ENCODE data around the gene RNF17. TPM values are rescaled to one million over a fixed set of nuclear protein-coding genes. Genes with fewer than 3 reads are reported as not detected.

The RNF17 gene
- total and polyA plus RNA-seq, 4 donors, result 0.06 to 0.44 (median 0.18) TPM

DNA sequence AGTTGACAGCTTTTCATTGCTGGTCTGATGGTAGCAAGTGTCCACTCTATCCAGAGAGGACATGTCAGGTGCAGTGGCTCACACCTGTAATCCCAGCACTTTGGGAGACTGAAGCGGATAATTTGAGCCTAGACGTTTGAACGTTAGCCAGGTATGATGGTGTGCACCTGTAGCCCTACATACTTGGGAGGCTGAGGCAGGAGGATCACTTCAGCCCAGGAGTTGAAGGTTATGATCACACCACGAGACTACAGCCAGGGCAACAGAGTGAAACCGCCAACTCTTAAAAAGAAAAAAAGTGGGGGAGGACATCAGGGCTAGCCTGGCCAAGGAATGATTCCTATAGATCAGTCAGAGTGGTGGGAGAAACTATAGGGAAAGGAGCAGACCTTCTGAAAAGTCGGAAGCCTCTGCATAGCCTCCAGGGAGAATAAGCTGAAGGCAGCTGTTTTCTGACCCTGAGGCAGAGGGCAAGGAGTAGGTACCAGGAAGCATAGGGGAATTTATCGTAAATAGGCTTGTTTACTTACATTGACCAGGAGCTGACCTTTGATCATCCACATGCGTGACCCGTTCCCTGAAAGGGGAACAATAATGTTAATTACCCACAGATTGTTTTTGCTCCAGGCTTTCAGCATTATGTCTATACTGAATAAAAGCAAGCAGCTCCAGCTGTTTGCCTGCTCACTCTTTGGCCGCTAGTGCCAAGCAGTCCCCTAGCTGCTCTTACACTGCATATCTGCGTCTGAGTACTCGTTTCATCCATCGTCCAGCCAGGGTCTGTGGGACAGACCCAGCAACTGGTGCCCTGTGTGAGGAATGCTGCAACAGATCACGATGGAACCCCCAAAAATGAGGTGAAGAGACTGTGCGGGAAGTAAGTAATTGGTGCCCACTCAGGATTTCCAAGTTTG lies 161.6 kb downstream of the RNF17 start:
- Histone ChIP-seq H3K4me1 (ENCODE audit: control insufficient read depth, insufficient read depth, low read length) (no peaks in the 10 kb centered on the region), H3K4me3 (ENCODE audit: low read depth, low read length) (no peak overlapping the region), H3K27me3 (ENCODE audit: control insufficient read depth, insufficient read depth, low read length) (peaks cover 6% of the 10 kb centered on the region), H3K9me3 (ENCODE audit: control insufficient read depth, insufficient read depth, low read length) (no peaks in the 10 kb centered on the region), H3K27ac (ENCODE audit: low read depth, low read length) (no peak overlapping the region), H3K36me3 (ENCODE audit: control insufficient read depth, insufficient read depth, low read length) (no peaks in the 10 kb centered on the region)
- 72% methylated on average over 15 of the region's 15 CpGs for WGBS (ENCODE audit: insufficient coverage)
- DNase-seq (ENCODE audit: low read depth in 4 of 6, low spot score in 6 of 6), result no peak

DNA sequence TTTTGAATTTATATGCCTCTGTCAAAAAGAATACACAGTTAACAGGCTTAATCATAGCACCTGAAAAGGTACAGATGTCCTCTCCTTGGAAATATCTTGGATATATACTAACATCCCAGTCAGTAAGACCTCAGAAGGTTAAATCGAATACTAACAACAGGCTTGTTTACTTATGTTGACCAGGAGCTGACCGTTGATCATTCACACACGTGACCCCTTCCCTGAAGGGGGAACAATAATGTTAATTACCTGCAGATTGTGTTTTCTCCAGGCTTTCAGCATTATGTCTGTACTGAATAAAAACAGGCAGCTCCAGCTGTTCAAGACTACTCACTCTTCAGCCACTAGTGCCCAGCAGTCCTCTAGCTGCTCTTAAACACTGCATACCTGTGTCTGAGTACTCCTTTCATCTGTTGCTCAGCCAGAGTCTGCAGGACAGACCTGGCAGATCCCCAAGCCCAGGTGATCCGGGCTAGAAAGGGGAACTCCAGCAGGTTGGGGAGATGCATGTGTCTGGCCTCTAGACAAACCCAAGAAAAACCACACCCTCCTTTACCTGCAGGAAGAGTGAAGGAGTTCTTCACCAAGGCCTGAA lies 163.9 kb downstream of the RNF17 start:
- no peak for DNase-seq (ENCODE audit: low read depth in 4 of 6, low spot score in 6 of 6)
- peaks cover 23% of the 10 kb centered on the region for H3K27me3 ChIP-seq (ENCODE audit: control insufficient read depth, insufficient read depth, low read length)
- no peak overlapping the region for H3K4me3 ChIP-seq (ENCODE audit: low read depth, low read length)
- H3K27ac ChIP-seq (ENCODE audit: low read depth, low read length), result no peak overlapping the region
- H3K36me3 ChIP-seq (ENCODE audit: control insufficient read depth, insufficient read depth, low read length), result no peaks in the 10 kb centered on the region
- no peaks in the 10 kb centered on the region for H3K9me3 ChIP-seq (ENCODE audit: control insufficient read depth, insufficient read depth, low read length)
- 80% methylated on average over 1 of the region's 4 CpGs for WGBS (ENCODE audit: insufficient coverage)
- H3K4me1 ChIP-seq (ENCODE audit: control insufficient read depth, insufficient read depth, low read length), result peaks cover 4% of the 10 kb centered on the region

GRCh38 chr13:24929196-24929595 lies 165.2 kb downstream of the RNF17 start:
- no peaks in the 10 kb centered on the region for H3K36me3 ChIP-seq (ENCODE audit: control insufficient read depth, insufficient read depth, low read length)
- DNase-seq (ENCODE audit: low read depth in 4 of 6, low spot score in 6 of 6), result no peak
- H3K27me3 ChIP-seq (ENCODE audit: control insufficient read depth, insufficient read depth, low read length), result peaks cover 23% of the 10 kb centered on the region
- H3K4me1 ChIP-seq (ENCODE audit: control insufficient read depth, insufficient read depth, low read length), result peaks cover 4% of the 10 kb centered on the region
- H3K9me3 ChIP-seq (ENCODE audit: control insufficient read depth, insufficient read depth, low read length), result no peaks in the 10 kb centered on the region
- H3K4me3 ChIP-seq (ENCODE audit: low read depth, low read length), result no peak overlapping the region
- WGBS (ENCODE audit: insufficient coverage), result no CpG with 5 or more reads among the region's 1 CpG
- H3K27ac ChIP-seq (ENCODE audit: low read depth, low read length), result no peak overlapping the region

Other genes starting within 250 kb of the RNF17 start
- under 1 TPM; 0.39 to 0.59 TPM for gene ATP12A, start 83.8 kb upstream of the RNF17 start, total RNA-seq
- under 1 TPM; 0.60 to 0.83 TPM for gene ATP12A, start 83.8 kb upstream of the RNF17 start, polyA plus RNA-seq (ENCODE audit: insufficient read length in 2 of 2)